Measurements from ENCODE around the gene RBPMS2.
"Not testable (repeated sequence)": the region's sequence is repeated elsewhere in the genome, so short reads cannot be mapped to it uniquely, and the experiment has no call there.

Gene RBPMS2

DNA sequence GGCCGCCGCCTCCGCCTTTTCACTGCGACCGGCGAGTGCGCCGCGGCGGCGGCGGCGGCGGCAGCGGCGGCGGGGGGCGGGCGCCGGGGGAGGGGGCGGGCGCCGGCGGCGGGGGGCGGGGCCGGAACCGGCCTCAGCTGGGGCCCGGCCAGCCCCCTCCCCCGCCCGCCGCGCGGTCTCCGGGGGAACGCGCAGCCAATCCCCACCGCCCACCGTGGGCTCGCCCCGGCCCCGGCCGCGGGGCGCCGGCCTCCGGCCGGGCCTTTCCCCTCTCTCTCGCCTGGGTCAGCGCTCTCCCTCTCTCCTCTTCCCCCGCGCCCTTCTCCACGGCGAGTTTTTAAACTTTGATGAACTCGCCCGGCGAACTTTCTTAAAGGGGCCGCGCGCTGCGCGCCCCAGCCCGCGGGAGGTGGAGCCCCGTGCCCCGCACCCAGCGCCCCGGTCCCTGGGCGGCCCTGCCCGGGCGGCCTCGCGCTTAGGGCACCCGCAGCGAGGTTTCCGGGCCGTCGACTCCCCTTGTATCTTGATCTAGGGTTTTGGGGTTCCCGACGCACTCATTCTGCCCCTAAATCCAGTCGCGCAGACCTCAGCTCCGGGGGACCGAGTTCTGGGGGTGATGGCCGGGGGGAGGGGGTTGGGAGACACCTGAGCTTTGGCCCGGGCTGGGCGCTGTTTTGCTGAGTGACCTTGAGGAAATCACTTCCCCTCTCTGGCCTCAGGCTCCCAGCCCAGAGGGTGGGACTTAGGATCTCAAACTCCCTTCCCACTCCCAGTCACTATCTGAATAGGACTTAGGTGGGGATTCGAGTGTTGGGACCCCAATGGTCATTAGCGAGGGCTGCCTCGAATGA is at the start of gene RBPMS2:
RBPMS2 (minus strand) TSS at position 39 of the 851 bp plus-strand sequence. CDS start 270 bp downstream, outside the sequence.
- FAIRE-seq (no peak), DNase-seq (ENCODE audit: insufficient read length, low spot score) (no peak)
- no peak for TF ChIP-seq CTCF (IDR thresholded peaks at IDR 0.05; ENCODE audit: insufficient read depth, missing control alignments)

- TF ChIP-seq CTCF (IDR thresholded peaks at IDR 0.05; ENCODE audit: insufficient read depth, missing control alignments) = no peak
- no peak for FAIRE-seq
- no peak for DNase-seq (ENCODE audit: insufficient read length, low spot score)
Observed at GRCh38 chr15:64824929-64825430, 49.6 kb upstream of the RBPMS2 start.

DNA sequence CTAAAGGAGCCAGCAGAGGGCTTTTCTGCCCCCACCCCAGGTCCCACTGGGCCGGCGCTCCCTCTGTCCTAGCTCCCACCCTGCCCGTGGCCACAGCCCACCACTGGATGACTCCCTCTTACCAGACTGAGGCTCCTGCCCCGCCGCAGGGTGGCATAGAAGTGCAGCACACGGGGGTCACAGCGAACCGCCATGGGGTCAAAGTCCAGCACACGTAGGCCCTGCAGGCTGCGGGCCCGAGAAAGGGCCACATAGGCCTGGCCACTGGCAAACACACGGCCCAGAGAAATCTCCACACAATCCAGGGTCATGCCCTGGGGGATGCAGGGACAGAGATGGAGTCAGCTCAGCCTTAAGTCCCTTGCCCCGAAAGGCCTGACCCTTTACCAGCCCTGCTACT is 41.1 kb upstream of the RBPMS2 start:
- FAIRE-seq (no peak), DNase-seq (ENCODE audit: insufficient read length, low spot score) (no peak)
- TF ChIP-seq CTCF (IDR thresholded peaks at IDR 0.05; ENCODE audit: insufficient read depth, missing control alignments) = no peak

DNA sequence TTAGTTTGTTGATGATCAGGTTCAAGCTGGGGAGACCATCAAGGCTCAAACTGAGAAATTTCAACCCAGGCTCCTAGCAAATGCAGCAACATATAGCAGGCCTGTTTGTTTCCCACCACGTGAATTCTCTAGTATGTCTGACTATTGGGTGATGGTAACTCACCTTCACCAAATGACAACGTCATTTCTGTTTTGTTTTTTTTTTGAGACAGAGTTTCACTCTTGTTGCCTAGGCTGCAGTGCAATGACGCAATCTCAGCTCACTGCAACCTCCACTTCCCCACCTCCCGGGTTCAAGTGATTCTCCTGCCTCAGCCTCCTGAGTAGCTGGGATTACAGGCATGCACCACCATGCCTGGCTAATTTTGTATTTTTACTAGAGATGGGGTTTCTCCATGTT is 39.6 kb upstream of the RBPMS2 start:
- not testable (repeated sequence) for DNase-seq (ENCODE audit: insufficient read length, low spot score); FAIRE-seq

DNA sequence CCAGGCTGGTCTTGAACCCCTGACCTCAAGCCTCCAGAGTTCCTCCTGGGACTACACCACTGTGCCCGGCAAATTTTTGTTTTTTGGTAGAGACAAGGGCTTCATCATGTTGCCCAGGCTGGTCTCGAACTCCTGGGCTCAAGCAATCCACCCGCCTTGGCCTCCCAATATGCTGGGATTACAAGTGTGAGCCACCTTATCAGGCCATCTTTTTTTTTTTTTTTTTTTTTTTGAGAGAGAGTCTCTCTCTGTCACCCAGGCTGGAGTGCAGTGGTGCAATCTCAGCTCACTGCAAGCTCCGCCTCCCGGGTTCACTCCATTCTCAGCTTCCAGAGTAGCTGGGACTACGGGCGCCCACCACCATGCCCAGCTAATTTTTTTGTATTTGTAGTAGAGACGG is 38.9 kb upstream of the RBPMS2 start:
- not testable (repeated sequence) for DNase-seq (ENCODE audit: insufficient read length, low spot score); FAIRE-seq

DNA sequence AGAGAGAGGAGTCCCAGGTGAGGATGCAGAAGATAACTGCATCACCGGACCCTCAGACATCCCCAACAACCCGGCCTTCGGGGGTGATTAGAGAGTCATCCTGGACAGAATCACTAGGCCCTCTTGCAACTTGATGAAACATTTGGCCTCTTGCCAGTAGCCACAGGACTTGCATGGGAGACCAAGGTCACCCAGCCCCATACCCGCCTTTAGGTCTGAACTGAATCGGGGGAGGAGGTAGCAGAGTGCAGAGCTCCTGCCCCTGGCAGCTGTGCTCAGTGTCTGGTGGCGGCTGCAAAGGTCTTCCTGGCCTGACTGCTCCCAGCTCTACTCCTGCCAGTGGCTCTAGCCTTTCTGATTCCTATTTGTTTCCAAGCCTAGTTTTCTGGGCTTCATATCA is 37.7 kb upstream of the RBPMS2 start:
- no peak for FAIRE-seq
- no peak for TF ChIP-seq CTCF (IDR thresholded peaks at IDR 0.05; ENCODE audit: insufficient read depth, missing control alignments)
- no peak for DNase-seq (ENCODE audit: insufficient read length, low spot score)

GRCh38 chr15:64810497-64811326 is 35.3 kb upstream of the RBPMS2 start:
- FAIRE-seq (no peak), DNase-seq (ENCODE audit: insufficient read length, low spot score) (peak; percentile 37)
- no peak for TF ChIP-seq CTCF (IDR thresholded peaks at IDR 0.05; ENCODE audit: insufficient read depth, missing control alignments)
